HFFc6 (cell line): Measurements from ENCODE around the gene MSI2. TPM values are rescaled to one million over a fixed set of nuclear protein-coding genes. Genes with fewer than 3 reads are reported as not detected.

Source experiments
- DNase-seq: peaks from one replicate; pipeline ENCODE4 v3.0.0-alpha.2; 2018
- H3K27ac Mint-ChIP-seq: 2 replicates; pipeline ENCODE4 v1.8.0; 2020; ENCODE audit warnings: mild to moderate bottlenecking, mixed read lengths
- H3K27me3 Mint-ChIP-seq: 2 replicates; pipeline ENCODE4 v1.8.0; 2021; ENCODE audit warnings: mild to moderate bottlenecking, moderate library complexity, mixed read lengths; ENCODE audit not compliant: insufficient read depth
- H3K36me3 Mint-ChIP-seq: 2 replicates; pipeline ENCODE4 v1.8.0; 2021; ENCODE audit warnings: low read depth, mixed read lengths
- H3K4me1 Mint-ChIP-seq: 2 replicates; pipeline ENCODE4 v1.8.0; 2020; ENCODE audit warnings: low read depth, mixed read lengths
- H3K4me3 Mint-ChIP-seq: 2 replicates; pipeline ENCODE4 v1.8.0; 2020; ENCODE audit warnings: mild to moderate bottlenecking, moderate library complexity, mixed read lengths
- H3K9me3 Mint-ChIP-seq: 2 replicates; pipeline ENCODE4 v1.8.0; 2020; ENCODE audit warnings: mild to moderate bottlenecking, mixed read lengths
- total RNA-seq, 6 experiments: library from RNA; stranded (reverse); fragmentation: NEBNext Ultra II Directional; extraction: Animal tissue kit (Norgen Biotek cat#: 25700); gene quantifications; 2 replicates in 1 of 6; 3 replicates in 5 of 6; pipeline ENCODE4 v1.2.3, GENCODE V29; 2021
- TF ChIP-seq, protein P1 (sequence below): fragments of 200-600 bp; sonication (generic); IDR thresholded peaks from 2 replicates; pipeline ENCODE4 v1.5.0; 2021; ENCODE audit warnings: antibody characterized with exemption, mild to moderate bottlenecking

Gene MSI2
- total RNA-seq, 6 experiments from 2014 or later: 53.5 to 71.7 (median 55.0) TPM

DNA sequence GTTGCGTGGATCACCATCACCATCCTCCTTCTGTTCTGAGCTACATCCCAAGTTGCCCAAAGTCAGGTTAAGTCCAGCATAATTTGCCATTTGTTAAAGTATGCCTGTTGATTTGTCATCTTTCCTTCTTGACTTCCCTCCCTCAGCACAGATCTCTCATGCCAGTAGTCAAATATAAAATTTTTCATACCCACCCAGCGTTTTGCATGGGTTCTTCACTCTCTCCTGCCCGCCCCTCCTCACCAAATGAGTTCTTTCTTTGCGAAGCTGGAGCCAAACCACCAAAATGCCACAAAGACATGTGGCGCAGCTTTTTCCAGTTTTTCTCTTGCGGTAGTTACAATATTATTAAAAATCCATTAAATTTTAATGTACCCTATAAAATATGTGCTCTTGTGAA, 167.2 kb downstream of the MSI2 start:
- Mint-ChIP-seq H3K27ac (peak overlapping the region; percentile 32; the same call in 1 of the 2 replicates), H3K27me3 (no peaks in the 10 kb centered on the region; the same call in none of the 2 replicates), H3K4me1 (peaks cover 58% of the 10 kb centered on the region), H3K36me3 (peaks cover 14% of the 10 kb centered on the region), H3K4me3 (no peak overlapping the region), H3K9me3 (no peaks in the 10 kb centered on the region)
- no peak for DNase-seq
- TF ChIP-seq, protein P1, sequence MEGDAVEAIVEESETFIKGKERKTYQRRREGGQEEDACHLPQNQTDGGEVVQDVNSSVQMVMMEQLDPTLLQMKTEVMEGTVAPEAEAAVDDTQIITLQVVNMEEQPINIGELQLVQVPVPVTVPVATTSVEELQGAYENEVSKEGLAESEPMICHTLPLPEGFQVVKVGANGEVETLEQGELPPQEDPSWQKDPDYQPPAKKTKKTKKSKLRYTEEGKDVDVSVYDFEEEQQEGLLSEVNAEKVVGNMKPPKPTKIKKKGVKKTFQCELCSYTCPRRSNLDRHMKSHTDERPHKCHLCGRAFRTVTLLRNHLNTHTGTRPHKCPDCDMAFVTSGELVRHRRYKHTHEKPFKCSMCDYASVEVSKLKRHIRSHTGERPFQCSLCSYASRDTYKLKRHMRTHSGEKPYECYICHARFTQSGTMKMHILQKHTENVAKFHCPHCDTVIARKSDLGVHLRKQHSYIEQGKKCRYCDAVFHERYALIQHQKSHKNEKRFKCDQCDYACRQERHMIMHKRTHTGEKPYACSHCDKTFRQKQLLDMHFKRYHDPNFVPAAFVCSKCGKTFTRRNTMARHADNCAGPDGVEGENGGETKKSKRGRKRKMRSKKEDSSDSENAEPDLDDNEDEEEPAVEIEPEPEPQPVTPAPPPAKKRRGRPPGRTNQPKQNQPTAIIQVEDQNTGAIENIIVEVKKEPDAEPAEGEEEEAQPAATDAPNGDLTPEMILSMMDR: no peak

DNA sequence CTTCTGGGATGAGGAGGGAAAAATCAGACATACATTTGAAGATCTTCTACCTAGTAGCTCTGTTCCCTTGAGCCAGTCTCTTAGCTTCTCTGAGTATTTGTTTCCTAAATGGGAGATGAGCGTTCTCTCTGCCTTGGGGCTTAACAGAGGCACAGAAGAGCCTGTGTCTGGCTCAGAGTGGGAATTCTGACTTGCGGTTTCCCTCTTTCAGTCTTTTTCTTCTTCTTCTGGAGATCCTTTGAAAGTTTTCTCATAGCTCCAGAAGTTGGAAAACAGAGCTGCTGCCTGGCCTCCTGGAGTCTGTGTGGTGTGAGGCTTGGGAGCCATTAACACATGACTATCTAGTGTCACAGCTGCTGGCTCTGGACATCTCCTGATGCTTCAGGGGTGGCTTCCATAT, 167.9 kb downstream of the MSI2 start:
- Mint-ChIP-seq H3K4me3 (no peak overlapping the region), H3K9me3 (no peaks in the 10 kb centered on the region), H3K36me3 (peaks cover 14% of the 10 kb centered on the region), H3K27ac (peak overlapping the region; percentile 36; the same call in 1 of the 2 replicates), H3K27me3 (no peaks in the 10 kb centered on the region; the same call in none of the 2 replicates), H3K4me1 (peaks cover 58% of the 10 kb centered on the region)
- DNase-seq: no peak
- TF ChIP-seq, protein P1: no peak

DNA sequence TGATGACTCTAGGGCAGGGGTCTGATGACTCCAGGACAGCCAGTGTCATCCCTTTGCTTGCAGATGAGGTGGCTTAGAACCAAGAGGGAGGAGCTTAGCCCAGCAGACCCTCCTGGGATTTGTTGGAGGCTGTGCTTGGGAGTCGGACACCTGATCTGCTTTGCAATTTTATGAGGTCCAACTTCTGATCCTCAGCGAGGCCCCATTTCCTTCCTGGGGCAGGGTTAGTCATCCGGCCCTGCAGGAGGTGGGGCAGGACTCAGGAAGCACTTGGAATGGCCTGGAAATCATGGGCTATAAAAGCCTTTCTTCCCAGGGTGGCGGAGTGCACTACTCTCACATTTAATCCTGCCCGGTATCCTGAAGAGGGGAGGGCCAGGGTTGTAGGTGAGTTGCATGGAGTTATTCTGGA, 168.5 kb downstream of the MSI2 start:
- no peaks in the 10 kb centered on the region for H3K9me3 Mint-ChIP-seq
- peaks cover 14% of the 10 kb centered on the region for H3K36me3 Mint-ChIP-seq
- DNase-seq: no peak
- no peak overlapping the region for H3K4me3 Mint-ChIP-seq
- peaks cover 57% of the 10 kb centered on the region for H3K4me1 Mint-ChIP-seq
- TF ChIP-seq, protein P1: no peak
- H3K27ac Mint-ChIP-seq: peak overlapping the region; percentile 36; the same call in 1 of the 2 replicates
- no peaks in the 10 kb centered on the region; the same call in none of the 2 replicates for H3K27me3 Mint-ChIP-seq

DNA sequence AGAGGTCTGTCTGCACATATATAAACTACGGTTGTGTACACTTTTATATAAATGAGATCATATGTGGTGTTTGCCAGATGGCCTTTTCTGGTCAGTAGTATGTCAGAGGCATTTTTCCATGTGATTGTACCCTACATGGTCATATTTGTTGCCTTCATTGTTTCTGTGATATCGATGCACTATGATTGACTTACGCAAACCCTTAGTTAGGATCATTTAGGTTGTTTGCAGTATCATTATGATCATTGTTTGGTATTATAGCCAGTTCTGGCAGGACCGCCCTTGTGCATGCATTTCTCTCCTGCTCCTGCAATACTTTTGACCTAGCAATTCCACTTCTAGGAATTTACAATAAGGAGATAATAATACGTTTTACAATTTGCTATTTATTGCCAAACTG, 169.1 kb downstream of the MSI2 start:
- TF ChIP-seq, protein P1: no peak
- Mint-ChIP-seq H3K4me1 (peaks cover 51% of the 10 kb centered on the region), H3K27ac (no peak overlapping the region), H3K36me3 (peaks cover 8% of the 10 kb centered on the region), H3K9me3 (no peaks in the 10 kb centered on the region), H3K27me3 (no peaks in the 10 kb centered on the region; the same call in none of the 2 replicates), H3K4me3 (no peak overlapping the region)
- DNase-seq: no peak

DNA sequence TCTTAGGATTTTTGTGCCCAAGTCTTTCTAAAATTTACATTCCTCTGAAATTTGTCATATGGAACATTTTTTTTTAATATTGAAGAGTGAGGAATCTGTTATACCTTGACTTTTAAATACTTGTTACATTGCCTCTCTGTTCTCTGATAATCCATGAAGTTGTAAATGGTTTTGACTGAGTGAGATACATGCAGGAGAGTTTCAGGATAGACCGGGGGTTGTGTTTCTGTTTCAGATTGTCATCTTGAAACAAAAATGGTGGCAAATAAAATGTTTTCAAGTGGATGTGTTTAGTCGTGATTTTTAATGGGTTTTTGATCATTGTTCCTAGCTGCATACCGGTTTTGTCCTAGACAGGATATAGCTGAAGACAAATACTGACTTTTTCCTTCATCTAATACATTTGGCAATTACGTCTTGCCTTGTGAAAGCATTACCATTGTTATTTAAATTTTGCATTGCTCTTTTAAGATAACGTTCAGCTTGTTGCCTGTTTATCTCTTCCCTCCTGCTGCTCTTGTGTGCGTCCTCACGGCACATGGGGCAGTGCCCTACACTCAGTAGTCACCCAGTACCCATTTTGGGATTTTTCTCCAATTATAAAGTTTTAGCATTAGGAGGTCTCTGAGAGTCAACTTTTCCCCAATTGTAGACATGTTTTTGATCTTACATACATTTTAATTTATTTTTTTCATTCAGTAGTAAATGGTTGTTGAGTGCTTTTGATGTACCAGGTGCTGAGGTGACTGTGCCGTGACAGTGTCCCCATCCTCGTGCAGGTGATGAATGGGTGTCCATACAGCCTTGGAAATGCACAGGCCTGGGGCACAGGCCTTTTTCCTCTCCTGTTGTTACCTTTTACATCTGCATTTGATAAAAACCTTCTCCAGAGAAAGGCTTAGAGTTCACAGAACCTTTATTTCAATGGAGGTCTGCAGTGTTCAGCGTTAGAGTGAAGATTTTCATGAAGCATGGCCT, 169.9 kb downstream of the MSI2 start:
- no peak overlapping the region for H3K4me3 Mint-ChIP-seq
- H3K27me3 Mint-ChIP-seq: no peaks in the 10 kb centered on the region; the same call in none of the 2 replicates
- H3K4me1 Mint-ChIP-seq: peaks cover 43% of the 10 kb centered on the region
- TF ChIP-seq, protein P1: no peak
- H3K27ac Mint-ChIP-seq: no peak overlapping the region
- DNase-seq: no peak
- H3K9me3 Mint-ChIP-seq: no peaks in the 10 kb centered on the region
- no peaks in the 10 kb centered on the region; the same call in 1 of the 2 replicates for H3K36me3 Mint-ChIP-seq
